GM21723 (cell line): ENCODE results near the gene TPCN1.

ENCODE experiments used
- ATAC-seq: cut with Tn5 transposase; IDR thresholded peaks from one replicate; pipeline ENCODE4 v1.9.1; 2021; ENCODE audit warnings: mild to moderate bottlenecking, moderate library complexity; ENCODE audit not compliant: unreplicated experiment

TPCN1 gene

GRCh38 chr12:113278633-113279032 is 57.4 kb downstream of the TPCN1 start:
- no peak for ATAC-seq

GRCh38 chr12:113284751-113285150 is 63.5 kb downstream of the TPCN1 start:
- no peak for ATAC-seq

GRCh38 chr12:113285679-113286610 is 64.7 kb downstream of the TPCN1 start:
- ATAC-seq: no peak

- ATAC-seq: no peak
Observed at GRCh38 chr12:113286712-113287111, 65.4 kb downstream of the TPCN1 start.

GRCh38 chr12:113287146-113287898 is 66.1 kb downstream of the TPCN1 start:
- no peak for ATAC-seq

GRCh38 chr12:113287899-113288282 is 66.6 kb downstream of the TPCN1 start:
- no peak for ATAC-seq

GRCh38 chr12:113289361-113289760 is 68.1 kb downstream of the TPCN1 start:
- no peak for ATAC-seq

GRCh38 chr12:113290506-113290905 is 69.2 kb downstream of the TPCN1 start:
- no peak for ATAC-seq

GRCh38 chr12:113291586-113291985 is 70.3 kb downstream of the TPCN1 start:
- ATAC-seq: no peak

GRCh38 chr12:113292091-113292490 is 70.8 kb downstream of the TPCN1 start:
- no peak for ATAC-seq

- ATAC-seq: no peak
Observed at GRCh38 chr12:113292547-113292946, 71.3 kb downstream of the TPCN1 start.

- no peak for ATAC-seq
Observed at GRCh38 chr12:113293100-113293499, 71.8 kb downstream of the TPCN1 start.

GRCh38 chr12:113295886-113296556 is 74.8 kb downstream of the TPCN1 start:
- no peak for ATAC-seq

- no peak for ATAC-seq
Observed at GRCh38 chr12:113296557-113297213, 75.4 kb downstream of the TPCN1 start.

GRCh38 chr12:113297214-113297587 is 75.9 kb downstream of the TPCN1 start:
- ATAC-seq: no peak

GRCh38 chr12:113297621-113298471 is 76.6 kb downstream of the TPCN1 start:
- no peak for ATAC-seq

- ATAC-seq: no peak
Observed at GRCh38 chr12:113298472-113298817, 77.2 kb downstream of the TPCN1 start.

- no peak for ATAC-seq
Observed at GRCh38 chr12:113298861-113299545, 77.7 kb downstream of the TPCN1 start.

- ATAC-seq: no peak
Observed at GRCh38 chr12:113299619-113300237, 78.5 kb downstream of the TPCN1 start.
